Stimulated activated CD4-positive, alpha-beta T cell treated with anti-CD3 and anti-CD28 coated beads, Interleukin-4, amount 100 ng/mL, for 1 hour (primary cell): ENCODE data around the gene RYK.

Experiments
- DNase-seq: peaks from one replicate; pipeline ENCODE4 v3.0.0-alpha.2; 2020

The RYK gene

DNA sequence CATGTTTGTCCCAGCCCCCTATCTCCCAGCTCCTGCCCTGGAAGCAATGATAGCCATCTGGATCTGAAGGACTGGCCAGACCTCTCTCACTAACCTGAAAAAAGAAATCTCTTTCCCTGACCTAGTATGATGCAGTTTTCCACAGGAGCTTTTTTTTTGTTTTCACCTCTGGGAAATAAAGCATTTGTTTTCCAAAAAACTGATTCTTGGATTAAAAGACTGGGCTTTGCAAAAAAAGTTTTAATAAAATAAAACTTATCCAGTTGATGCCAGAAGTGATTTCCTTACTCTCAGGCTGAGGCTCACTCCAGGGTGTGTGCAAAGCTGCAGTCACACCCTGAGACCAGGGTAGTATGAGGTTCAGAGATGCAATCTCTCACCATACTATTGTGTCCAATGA is 104.0 kb downstream of the RYK start:
- no peak for DNase-seq

DNA sequence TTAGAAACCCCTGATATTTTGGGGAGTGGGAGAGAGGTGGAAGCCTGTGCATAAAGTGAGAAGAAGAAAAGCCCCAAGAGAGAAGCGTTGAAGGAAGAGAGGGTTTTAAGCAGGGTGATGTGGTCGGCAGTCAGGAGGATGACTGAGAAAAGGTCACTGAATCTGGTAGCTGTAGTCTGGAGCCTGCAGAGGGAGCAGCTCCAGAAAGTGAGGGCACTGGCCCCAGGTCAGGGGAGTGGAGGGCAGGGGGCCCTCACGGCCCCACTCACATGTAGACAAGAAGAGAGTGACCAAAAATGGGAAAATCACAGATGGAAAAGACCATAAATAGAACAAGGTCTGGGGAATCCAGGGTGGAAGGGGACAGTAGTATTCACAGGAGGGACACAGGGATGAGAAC is 105.5 kb downstream of the RYK start:
- DNase-seq: no peak

DNA sequence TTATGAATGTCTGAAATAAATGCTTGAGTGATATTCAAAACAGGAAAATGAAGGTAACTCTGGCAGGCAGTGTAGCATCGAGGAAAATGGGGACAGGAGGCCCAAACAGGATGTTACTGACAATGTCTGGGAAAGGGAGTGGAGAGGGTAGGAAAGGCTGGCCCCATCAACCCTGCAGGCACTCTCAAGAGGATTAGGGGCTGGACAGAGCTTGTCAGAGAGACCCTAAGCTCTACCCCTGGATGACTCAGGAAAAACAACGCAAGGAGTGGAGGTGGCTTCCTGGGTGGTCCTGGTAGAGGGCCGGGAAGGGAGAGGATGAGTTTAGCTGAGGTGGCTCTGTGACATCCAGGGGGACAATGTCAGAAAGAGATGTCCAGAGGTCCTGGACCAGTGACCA is 106.0 kb downstream of the RYK start:
- DNase-seq: no peak

DNA sequence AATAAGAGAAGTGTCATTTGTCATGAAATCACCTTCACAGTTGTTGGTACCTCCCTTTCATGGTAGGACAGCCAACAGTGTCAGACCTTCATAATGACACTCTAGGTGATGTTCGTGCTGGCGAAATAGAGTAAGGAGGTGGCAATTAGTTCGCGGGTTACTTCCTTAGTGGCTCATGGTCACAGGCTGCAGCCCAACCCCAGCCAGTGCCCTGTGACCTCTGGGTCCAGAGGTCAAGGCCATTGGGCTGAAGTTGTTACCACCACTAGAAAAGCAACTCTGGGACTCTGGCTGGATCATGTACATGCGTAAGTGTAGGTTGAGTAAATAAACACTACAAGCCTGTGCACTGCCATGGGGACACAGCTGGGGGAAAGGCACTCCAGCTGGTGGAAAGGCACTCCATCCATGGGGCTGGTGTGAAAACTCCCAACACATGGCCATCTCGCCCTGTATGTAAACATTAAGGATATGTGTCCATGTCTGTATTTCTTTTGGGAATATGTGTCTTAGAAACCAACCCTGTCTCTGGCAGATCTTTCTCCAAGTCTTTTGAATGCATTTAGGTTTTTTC is 106.7 kb downstream of the RYK start:
- DNase-seq: no peak

DNA sequence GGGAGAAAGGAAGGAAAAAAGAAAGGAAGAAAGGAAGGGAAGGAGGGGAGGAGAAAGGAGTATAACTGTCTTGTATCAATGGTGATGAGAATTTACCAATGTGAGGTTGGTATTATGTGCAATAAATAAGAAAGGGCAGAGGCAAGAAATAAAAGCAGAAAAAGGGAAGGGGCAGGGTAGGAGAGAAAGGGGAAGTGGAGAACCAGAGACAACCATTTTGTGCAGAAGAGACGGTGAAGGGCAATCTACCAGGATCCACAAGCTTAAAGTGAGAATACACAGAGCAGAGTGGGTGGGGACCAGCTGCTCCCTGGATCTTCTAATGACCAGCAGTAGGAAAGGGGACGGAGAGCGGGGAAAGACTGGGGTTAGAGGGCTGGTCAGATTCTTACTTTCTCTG is 114.1 kb downstream of the RYK start:
- no peak for DNase-seq

DNA sequence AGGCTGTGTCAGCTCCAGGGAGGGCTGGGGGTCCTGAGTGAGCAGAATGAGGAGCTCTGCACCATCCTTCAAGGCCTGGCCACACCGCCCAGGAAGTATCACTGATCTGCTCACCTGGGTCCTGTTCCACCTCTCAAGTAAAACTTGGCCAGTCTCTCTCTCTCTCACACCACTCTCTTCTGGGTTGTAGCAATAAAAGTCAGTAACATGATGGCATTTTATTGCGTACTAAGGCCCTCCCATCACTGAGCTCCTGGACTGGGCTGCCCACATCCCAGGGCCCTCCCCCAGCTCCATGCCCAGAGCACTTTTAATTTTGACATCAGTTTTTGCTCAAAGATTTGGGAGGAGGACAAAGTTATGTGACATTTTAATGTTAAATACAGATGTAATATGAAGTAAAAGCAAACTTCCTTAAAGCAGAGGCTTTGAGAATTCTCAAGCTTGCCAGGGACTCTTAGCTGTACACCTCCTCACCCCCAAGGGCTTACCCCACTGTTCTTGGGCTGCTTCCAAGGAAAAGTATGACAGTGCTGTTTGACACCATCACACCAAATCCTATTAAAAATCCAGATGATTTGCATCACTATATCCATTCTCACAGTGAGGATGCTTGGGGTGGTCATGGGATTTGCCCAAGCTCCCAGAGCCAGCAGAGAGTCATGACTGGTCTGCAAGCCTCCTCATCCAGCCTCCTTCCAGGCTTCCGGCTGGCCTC is 115.8 kb downstream of the RYK start:
- no peak for DNase-seq

DNA sequence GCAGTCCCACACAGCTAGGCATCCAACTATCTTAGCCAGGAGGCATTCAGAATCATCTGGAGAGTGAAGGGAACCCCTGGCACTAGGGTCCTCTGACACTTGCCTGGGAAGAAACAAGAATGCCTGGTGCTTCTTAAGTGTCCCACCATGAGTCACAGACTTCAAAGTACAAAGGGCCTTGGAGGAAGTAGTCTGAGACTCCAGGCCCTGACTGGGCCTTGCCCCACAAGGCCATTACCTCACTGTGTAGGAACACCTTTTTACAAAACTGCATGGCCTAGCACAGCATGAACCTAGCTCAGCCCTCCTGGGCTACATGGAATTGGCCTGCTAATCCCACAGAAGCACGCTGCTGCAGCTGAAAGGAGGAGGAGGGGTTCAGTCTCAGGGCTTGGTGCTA is 116.4 kb downstream of the RYK start:
- no peak for DNase-seq

DNA sequence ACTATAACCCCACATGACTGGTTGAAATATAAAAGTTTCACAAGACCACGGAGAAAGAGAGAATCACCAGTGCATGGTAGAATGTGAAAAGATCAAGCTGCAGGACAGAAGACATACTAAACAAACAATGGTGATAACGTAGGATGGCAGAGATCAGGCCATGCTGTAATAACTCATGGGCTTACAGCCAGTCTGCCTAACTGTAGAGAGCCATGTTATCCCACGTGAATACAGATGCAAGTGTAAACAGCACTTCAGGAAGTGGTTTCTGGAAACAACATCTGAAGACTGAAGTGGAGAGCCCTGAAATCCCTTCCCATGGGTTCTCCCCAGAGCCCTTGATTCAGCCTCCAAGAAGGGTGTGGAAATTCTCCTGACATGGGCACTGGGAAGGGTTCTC is 117.7 kb downstream of the RYK start:
- DNase-seq: no peak

DNA sequence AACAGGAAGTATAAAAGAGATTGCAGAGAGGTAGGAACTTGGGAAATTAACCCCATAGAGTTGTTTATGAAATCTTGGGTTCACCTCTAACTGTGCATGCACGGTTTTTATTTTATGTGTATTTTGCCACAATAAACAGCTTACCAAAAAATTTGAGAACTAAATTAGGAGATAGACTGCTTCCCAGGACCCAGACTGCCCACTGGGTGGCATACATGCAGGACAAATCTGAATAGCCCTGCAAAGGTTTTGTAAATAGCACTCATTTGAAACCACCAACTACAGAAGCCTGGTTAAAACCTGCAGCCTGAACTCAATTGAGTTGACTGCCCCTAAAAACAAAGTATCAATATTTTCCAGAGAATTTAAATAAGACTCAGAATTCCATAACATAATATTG is 124.5 kb downstream of the RYK start:
- no peak for DNase-seq

DNA sequence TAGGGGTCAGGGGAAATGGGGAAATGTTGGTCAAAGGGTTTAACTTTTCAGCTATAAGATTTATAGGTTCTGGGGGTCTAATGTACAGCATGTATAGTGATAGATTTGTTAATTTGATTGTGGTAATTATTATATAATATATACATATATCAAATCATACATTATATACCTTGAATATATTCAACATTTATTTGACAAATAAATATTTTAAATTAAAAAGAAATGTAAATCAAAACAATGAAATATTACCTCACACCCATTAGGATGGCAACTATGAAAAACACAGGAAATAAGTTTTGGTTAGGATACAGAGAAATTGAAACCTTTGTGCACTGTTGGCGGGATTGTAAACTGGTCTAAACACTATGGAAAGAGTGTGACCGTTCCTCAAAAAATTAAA is 135.9 kb downstream of the RYK start:
- no peak for DNase-seq

DNA sequence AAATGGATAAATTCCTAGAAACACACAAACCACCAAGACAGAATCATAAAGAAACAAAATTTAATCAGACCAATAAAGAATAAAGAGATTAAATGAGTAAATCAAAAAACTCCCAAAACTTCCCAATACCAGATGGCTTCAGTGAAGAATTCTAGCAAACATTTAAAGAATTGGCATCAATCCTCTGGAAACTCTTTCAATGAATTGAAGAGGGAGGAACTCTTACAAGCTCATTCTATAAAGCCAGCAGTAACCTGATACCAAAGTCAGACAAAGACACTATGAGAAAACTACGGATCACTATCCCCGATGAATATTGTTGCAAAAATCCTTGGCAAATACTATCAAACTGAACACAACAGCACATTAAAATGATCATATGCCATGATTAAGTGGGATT is 139.0 kb downstream of the RYK start:
- no peak for DNase-seq

DNA sequence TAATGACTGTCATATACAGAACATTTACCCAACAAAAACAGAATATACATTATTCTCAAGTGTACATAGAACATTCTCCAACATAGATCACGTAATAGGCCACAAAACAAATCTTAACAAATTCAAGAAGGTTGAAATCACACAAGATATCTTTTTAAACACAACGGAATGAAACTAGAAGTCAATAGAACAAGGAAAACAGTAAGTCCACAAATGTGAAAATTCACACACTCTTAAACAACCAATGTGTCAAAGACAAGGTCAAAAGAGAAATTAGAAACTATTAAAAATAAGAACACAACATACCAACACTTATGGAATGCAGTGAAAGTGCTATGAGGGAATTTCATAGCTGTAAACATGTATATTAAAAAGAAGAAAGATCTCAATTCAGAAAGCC is 139.7 kb downstream of the RYK start:
- no peak for DNase-seq
